ENCODE results near the gene TSPAN5.

Gene TSPAN5

DNA sequence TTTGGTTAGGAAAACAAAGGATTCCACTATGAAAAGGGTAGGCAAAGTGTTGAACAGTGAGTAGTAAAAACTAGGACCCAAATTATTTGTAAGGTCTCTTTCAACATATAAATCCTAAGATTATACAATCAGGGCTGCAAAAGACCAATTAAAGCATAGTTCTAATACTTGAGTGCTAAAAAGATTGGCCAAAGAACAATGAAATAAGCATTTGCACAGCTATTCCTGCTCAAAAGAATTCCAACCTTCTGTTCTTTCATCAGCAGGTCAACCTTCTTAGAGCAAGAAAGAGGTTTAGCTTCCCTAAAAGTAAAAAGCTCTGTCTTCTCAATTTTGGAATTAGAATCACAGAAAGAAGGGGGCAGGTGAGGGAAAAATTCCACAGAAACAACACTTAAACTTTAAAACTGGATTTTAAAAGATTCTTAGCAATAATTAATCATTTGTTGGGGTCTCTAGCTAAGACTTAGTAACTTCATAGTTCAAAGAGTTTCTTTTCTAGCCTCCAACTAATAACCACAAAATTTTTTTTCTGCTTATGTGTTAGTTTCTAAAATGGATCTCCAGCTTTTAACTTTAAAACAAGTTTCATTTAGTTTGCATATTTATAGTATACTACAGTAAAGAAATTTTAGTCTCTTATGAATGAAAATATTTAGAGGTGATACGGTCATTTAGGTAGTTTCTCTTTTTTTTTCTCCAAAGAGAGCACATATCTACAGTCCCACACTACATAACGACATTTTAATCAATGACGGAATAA, 16.3 kb downstream of the TSPAN5 start:
- DNase-seq, result no peak

DNA sequence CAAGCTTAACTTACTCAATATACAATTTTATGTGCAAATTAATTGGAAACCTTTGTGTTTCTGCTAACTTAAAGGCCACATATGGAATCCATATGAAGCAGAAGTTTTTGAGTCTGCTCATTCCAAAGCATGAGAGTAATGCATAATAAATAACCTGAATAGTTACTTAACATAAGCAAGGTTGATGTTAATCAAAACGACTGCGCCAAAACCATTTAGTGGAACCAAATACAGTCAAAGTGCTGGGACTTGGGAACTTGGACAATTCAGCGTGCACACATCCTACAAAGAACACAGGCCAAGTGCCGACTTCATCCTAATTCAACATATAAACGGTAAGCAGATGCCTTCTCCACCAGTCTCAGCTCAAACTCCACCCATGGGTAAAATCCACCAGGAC, 17.0 kb downstream of the TSPAN5 start:
- DNase-seq, result peak; percentile 33

GRCh38 chr4:98639523-98639922, 18.9 kb downstream of the TSPAN5 start:
- no peak for DNase-seq

DNA sequence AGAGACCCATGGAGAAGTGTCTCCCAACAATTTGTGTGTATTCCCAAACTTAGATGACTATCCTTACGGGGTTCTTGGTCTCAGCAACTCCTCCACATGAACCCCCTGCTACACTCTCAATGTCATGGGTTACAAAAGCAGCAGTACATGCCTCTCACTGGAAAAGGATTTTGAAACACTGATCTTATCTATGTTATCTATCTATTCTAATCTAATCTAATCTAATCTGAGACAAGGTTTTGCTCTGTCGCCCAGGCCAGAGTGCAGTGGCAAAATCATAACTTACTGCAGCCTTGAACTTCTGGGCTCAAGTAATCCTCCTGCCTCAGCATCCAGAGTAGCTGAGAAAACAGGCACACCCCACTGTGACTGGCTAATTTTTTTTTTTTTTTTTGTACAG, 19.3 kb downstream of the TSPAN5 start:
- no peak for DNase-seq

GRCh38 chr4:98638661-98639060, 19.8 kb downstream of the TSPAN5 start:
- no peak for DNase-seq

DNA sequence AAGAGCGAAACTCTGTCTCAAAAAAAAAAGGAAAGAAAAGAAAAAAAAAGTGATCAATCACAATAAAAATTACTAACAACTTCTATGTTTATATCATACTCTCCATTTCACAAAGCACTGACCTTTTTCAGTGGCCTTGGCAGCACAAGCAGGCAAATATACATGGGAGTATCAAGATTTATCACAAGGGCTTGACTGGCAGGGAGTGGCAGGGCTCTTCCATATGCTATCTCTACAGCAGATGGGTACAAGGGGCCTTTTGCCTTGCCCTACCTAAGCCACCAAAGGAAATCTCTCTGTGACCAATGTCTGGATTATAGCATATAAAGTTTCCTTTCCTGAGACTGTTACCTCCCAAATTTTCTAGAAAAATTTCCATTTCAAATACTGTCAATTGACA, 24.4 kb downstream of the TSPAN5 start:
- DNase-seq, result no peak

GRCh38 chr4:98633159-98633558, 25.3 kb downstream of the TSPAN5 start:
- DNase-seq, result no peak

GRCh38 chr4:98632258-98632657, 26.2 kb downstream of the TSPAN5 start:
- DNase-seq, result no peak

GRCh38 chr4:98631506-98631905, 26.9 kb downstream of the TSPAN5 start:
- DNase-seq, result no peak

DNA sequence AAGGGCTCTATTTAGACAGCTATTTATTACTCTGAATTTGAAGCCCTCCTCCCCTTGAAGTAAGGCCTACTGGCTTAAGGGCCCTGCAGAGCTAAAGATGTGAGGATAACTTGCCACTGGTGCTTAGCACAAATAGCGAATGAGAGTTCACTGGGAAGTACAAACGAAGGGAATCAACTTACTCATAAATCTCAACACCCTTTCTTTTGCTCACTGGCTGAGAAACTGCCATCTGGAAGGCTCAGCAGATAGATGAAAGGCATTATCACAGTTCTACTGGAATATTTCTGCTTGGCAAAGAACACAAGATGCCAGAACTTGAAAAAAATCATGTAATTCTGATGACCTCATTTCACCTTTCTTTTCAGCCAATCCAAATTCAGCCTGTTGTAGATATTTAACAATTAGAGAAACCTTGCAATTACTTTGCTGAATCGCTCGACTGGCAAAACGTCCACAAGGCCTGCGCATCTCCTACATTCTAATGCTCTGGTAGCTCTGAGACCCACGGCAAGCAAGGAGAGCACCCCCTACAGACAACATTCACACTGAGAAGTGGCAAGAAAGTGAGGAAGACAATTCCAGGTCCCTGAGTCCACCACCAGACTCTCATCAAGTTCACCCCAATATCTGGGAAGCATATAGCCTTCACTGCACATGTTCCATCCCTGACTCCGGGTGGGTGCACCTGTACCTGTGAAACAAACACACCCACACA, 27.5 kb downstream of the TSPAN5 start:
- no peak for DNase-seq

GRCh38 chr4:98627531-98628257, 30.7 kb downstream of the TSPAN5 start:
- no peak for DNase-seq

DNA sequence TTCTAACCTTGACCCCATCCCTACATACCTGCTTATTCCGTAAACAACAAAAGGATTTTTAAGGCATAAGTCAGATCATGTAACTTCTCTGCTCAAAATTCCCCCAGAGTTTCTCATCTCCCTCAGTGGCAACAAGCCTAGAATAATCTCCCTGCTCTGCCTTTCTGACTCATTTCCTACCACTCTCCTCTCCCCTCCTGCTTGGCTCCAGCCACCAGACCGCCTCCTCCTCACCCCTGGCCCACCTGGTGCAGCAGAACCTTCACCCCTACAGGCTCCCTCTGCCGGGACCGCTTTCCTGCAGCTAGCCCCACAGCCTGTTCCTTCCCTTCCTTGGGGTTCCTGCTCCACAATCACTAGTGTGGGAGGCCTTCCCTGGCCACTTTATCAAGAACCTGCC, 32.1 kb downstream of the TSPAN5 start:
- no peak for DNase-seq

GRCh38 chr4:98625920-98626319, 32.5 kb downstream of the TSPAN5 start:
- no peak for DNase-seq

- no peak for DNase-seq
These were observed 33.0 kb downstream of the TSPAN5 start for GRCh38 chr4:98625399-98625798.

- no peak for DNase-seq
These were observed 33.8 kb downstream of the TSPAN5 start for GRCh38 chr4:98624642-98625041.

DNA sequence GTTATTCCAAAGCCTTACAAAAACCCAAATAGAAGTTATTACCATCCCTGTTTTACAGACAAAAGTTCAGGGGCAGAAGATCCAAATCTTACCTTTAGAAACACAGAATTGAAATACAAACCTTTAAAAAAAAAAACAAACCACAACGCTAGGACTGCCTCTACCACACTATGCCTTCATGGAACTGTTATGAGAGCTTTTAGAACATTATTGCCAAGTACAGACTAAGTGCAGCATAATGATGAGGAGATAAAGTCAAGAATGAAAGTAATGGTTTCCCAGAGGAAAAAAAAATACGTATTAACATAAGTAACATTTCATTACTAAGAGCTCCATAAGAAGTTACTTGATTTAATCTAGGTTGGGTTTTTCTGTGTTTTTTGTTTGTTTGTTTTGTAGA, 34.3 kb downstream of the TSPAN5 start:
- DNase-seq, result no peak

DNA sequence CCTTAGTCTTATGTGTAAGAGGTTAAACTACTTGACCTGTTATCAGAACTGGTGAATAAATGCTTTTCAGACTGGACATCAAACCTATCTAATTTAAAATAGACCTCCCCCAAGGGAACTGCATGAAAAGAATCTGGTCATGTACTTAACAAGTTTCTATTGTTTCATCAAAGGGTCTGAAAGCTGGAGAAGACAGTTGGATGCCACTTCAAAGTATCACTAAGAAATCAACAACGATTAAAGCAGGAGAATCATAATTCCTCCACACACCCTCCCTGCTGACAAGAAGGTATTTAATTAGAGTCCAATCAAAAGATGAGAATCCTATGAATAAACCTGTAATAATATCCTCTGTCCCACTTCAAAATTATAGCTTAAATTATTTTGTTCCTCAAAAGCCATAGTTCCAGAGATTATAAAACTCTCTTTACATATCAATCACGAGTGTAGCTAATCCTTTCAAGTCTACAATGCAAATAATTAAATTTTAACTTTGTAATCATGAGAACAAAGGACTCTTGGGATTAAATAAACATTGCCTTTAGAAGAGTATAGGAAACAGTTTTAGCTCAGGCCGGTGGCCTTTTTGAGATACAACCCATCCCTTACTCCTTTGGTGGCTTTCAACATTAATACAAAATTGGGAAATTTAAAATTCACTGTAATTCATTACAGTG, 35.1 kb downstream of the TSPAN5 start:
- no peak for DNase-seq

DNA sequence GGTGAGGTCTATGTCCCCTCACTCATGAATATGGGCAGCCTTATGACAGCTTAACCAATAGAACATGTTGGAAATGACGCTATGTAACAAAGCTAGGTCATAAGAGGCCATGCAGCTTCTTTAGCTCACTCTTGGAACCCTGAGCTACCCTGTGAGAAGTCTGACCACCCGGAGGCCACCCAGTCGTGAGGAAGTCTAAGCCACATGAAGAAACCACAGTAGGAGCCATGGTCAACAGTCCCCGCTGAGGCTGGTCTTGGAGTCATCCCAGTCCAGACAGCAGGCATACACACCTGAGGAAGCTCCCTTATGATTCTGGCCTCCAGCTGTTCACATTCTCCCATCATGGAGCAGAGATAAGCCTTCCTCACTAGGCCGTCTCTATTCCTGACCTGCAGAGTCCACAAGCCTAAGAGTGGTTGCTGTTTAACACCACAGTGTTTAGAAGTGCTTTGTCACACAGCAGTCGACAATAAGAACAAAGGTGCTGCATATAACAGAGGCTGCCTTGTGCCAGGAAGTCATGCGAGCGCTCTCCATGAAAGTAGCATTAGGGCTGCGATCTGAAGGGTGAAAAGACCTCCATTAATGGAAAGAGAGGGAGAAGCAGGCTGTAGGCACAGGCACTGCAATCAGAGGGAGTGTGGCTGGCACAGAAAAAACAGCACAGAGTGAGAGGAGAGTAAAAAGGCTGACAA, 38.2 kb downstream of the TSPAN5 start:
- DNase-seq, result no peak

- DNase-seq, result no peak
These were observed 39.2 kb downstream of the TSPAN5 start for GRCh38 chr4:98619180-98619579.

DNA sequence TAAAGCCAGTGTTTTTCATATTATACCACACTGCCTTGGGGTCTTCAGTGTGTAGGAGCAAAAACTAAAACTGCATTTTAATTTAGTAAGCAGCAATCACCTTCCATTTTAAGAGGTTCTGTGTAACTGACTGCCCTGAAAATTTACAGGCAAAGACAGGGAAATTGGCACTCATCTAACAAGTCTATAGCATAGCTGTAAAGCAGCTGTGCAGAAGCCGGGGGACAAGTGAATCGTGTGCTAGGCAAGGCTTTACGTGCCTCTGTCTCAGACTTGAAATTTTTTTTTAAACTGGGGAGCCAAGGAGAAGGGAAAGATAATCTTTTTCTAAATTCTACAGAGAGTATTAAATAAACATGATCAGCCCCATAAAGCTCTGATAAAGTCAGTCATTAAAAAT, 39.7 kb downstream of the TSPAN5 start:
- no peak for DNase-seq

DNA sequence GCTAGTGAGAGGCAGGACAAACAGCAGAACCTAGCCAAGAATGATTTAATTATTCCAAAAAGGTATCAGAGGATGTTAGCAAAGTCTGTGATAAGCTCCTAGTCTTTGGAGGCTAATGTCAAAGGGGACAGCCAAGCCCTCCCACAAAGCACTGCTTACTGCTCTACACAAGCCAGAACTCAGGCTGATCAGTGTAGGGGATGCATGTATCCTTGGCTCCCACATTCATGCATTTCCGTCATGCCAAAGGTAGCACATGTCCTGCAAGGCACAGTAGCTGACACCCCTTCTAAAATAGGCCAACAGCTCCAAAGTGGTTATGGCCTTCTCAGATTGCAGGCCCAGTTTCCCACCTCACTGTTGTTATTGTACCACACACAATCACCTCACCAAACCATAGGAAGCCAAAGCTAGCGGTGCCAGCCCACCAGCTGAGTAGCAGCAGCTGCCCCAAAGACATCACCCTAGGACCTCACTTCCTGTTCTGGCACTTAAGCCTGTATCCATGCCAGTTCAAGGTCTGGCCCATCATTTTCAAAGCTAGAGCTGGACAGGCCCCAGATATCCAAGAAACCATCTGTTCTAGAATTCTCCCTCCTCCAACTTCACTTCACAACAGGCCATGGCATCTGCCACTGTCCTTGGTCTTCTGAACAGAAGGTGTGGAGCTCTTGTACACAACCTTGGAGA, 40.9 kb downstream of the TSPAN5 start:
- no peak for DNase-seq

DNA sequence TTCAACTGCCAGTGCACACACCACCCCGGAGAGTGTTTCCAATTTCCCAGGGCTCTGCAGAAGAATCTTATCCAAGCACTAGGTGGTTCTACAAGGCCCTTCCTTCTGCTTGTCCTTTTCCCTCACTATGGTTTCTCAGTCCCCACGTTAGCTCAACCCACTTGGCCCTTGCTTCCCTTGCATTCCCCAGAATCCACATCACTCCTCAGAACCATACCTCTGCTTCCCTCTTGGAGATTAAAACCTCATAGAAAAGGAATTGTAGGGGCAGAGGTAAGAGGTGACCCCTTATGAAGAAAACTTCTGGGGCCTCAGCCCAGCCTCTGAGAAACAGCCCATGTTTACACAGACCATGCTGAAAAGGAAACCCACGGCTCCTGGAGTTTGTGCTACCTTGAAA, 42.4 kb downstream of the TSPAN5 start:
- no peak for DNase-seq

Measured in eye (tissue), 1 donor.